A549 (cell line): ENCODE results near the gene TACC2. TPM values are rescaled to one million over a fixed set of nuclear protein-coding genes. Genes with fewer than 3 reads are reported as not detected.

ENCODE experiments used
- ATAC-seq, 2 experiments: fragments of 200-7000 bp in 1 of 2; fragments of >200 bp in 1 of 2; cut with Nextera tagmentation in 1 of 2; cut with Tn5 transposase in 1 of 2; 3 replicates each; pipeline versions ENCODE4 v1.8.0 to v1.9.1; 2018 to 2020; ENCODE audit warnings: mild to moderate bottlenecking in 1 of 2, moderate library complexity in 1 of 2
- CTCF ChIA-PET: fragments of 300-600 bp; sonication (Branson Sonifier 250); formaldehyde crosslinking; extraction: SDS; loops from one replicate; lab custom pipeline; 2021; ENCODE audit warnings: antibody characterized with exemption, inconsistent platforms; lab: Yijun Ruan, JAX
- POLR2A ChIA-PET: fragments of 350-600 bp; formaldehyde crosslinking; extraction: SDS; loops from one replicate; lab custom pipeline; 2021; ENCODE audit warnings: antibody characterized with exemption, inconsistent platforms; lab: Yijun Ruan, JAX
- DNase-seq, 2 experiments: peaks; one replicate each; pipeline versions ENCODE4 v3.0.0 to v3.0.0-alpha.2; 2011 to 2016; ENCODE audit warnings: low read depth in 1 of 2, low spot score in 1 of 2
- FAIRE-seq: peaks from 2 replicates; lab custom pipeline; 2011; peaks lifted over from hg19 to GRCh38; lab: Jason Lieb, UNC
- H3K27ac ChIP-seq, 2 experiments: fragments of >200 bp; sonication (Bioruptor Twin); formaldehyde crosslinking; 3 replicates each; pipeline ENCODE4 v1.5.1; 2016 to 2017
- H3K4me1 ChIP-seq: fragments of >200 bp; sonication (Bioruptor Twin); formaldehyde crosslinking; 3 replicates; pipeline ENCODE4 v1.6.1; 2016
- H3K4me2 ChIP-seq: fragments of >200 bp; sonication (Bioruptor Twin); formaldehyde crosslinking; 3 replicates; pipeline ENCODE4 v1.6.1; 2016
- H3K4me3 ChIP-seq: fragments of >200 bp; sonication (Bioruptor Twin); formaldehyde crosslinking; 3 replicates; pipeline ENCODE4 v1.5.1; 2016
- H3K9me3 ChIP-seq: fragments of >200 bp; sonication (Bioruptor Twin); formaldehyde crosslinking; 3 replicates; pipeline ENCODE4 v1.6.1; 2016
- BCL3 ChIP-seq: fragments of >200 bp; sonication (Bioruptor Twin); formaldehyde crosslinking; IDR thresholded peaks from 3 replicates; pipeline ENCODE4 v1.6.1; 2016
- BHLHE40 ChIP-seq: IDR thresholded peaks from 2 replicates; pipeline ENCODE4 v1.6.1; 2012; ENCODE audit warnings: low read depth, low read length, inconsistent platforms
- CBX8 ChIP-seq: fragments of 200-600 bp; sonication (generic); IDR thresholded peaks from 2 replicates; pipeline ENCODE4 v1.6.1; 2016
- CEBPB ChIP-seq, 2 experiments: fragments of >200 bp in 1 of 2; sonication (Bioruptor Twin) in 1 of 2; formaldehyde crosslinking in 1 of 2; IDR thresholded peaks; 2 replicates each; pipeline ENCODE4 v1.6.1; 2012 to 2016
- CHD2 ChIP-seq: fragments of 150-350 bp; IDR thresholded peaks from 2 replicates; pipeline ENCODE4 v1.6.1; 2014; ENCODE audit warnings: low read length; ENCODE audit not compliant: partially characterized antibody
- EHF ChIP-seq: fragments of 250-450 bp; sonication (Bioruptor Pico); IDR thresholded peaks from 2 replicates; pipeline ENCODE4 v1.5.0; 2020; ENCODE audit warnings: mild to moderate bottlenecking
- EHMT2 ChIP-seq: fragments of 200-600 bp; sonication (generic); IDR thresholded peaks from 2 replicates; pipeline ENCODE4 v1.6.1; 2016; ENCODE audit warnings: antibody characterized with exemption, low read depth, mild to moderate bottlenecking, moderate library complexity
- ELK1 ChIP-seq: fragments of 150-350 bp; IDR thresholded peaks from 2 replicates; pipeline ENCODE4 v1.6.1; 2014; ENCODE audit warnings: low read depth, mild to moderate bottlenecking, low read length
- FOSL2 ChIP-seq, 2 experiments: fragments of 450-650 bp in 1 of 2; fragments of >200 bp in 1 of 2; sonication (Bioruptor Twin) in 1 of 2; formaldehyde crosslinking; IDR thresholded peaks; 2 replicates each; pipeline versions ENCODE4 v1.5.0 to v1.6.1; 2016 to 2020; ENCODE audit warnings: mild to moderate bottlenecking in 1 of 2, moderate library complexity in 1 of 2
- FOXS1 ChIP-seq: fragments of 250-450 bp; sonication (Bioruptor Pico); IDR thresholded peaks from 2 replicates; pipeline ENCODE4 v1.5.0; 2020; ENCODE audit warnings: mild to moderate bottlenecking, moderate library complexity
- HOXB13 ChIP-seq: fragments of 250-450 bp; sonication (Bioruptor Pico); IDR thresholded peaks from 2 replicates; pipeline ENCODE4 v1.5.0; 2020; ENCODE audit warnings: low read depth, mild to moderate bottlenecking, moderate library complexity
- KDM1A ChIP-seq: fragments of 200-600 bp; sonication (generic); IDR thresholded peaks from 2 replicates; pipeline ENCODE4 v1.6.1; 2016; ENCODE audit warnings: low read depth, mild to moderate bottlenecking
- KDM5A ChIP-seq: fragments of 200-600 bp; sonication (generic); IDR thresholded peaks from 2 replicates; pipeline ENCODE4 v1.6.1; 2016; ENCODE audit warnings: antibody characterized with exemption, mild to moderate bottlenecking
- MAFK ChIP-seq: fragments of 450-650 bp; IDR thresholded peaks from 2 replicates; pipeline ENCODE4 v1.6.1; 2014; ENCODE audit not compliant: partially characterized antibody
- MAX ChIP-seq: IDR thresholded peaks from 2 replicates; pipeline ENCODE4 v1.6.1; 2012
- MAZ ChIP-seq: fragments of 150-350 bp; IDR thresholded peaks from 2 replicates; pipeline ENCODE4 v1.6.1; 2014; ENCODE audit warnings: antibody characterized with exemption, low read depth, low read length, borderline replicate concordance
- MYC ChIP-seq: IDR thresholded peaks from 2 replicates; pipeline ENCODE4 v1.6.1; 2012; ENCODE audit warnings: mild to moderate bottlenecking, inconsistent platforms, low read length, improper control_type of control experiment, borderline replicate concordance
- NPAS2 ChIP-seq: fragments of 250-450 bp; sonication (Bioruptor Pico); IDR thresholded peaks from 2 replicates; pipeline ENCODE4 v1.8.0; 2022; ENCODE audit warnings: mild to moderate bottlenecking, moderate library complexity, borderline replicate concordance
- POLR2A ChIP-seq: IDR thresholded peaks from 2 replicates; pipeline ENCODE4 v1.6.1; 2012; ENCODE audit warnings: mild to moderate bottlenecking, low read length
- POLR2AphosphoS2 ChIP-seq: conservative IDR thresholded peaks from 2 replicates; pipeline ENCODE4 v1.6.1; 2012; ENCODE audit warnings: low read length, improper control_type of control experiment, inconsistent platforms
- REST ChIP-seq: fragments of 200-600 bp; sonication (generic); IDR thresholded peaks from 2 replicates; pipeline ENCODE4 v1.6.1; 2016; ENCODE audit warnings: antibody characterized with exemption, mild to moderate bottlenecking, moderate library complexity
- RFX5 ChIP-seq: fragments of 450-650 bp; IDR thresholded peaks from 2 replicates; pipeline ENCODE4 v1.7.1; 2014; ENCODE audit warnings: antibody characterized with exemption, mild to moderate bottlenecking, moderate library complexity
- SMC3 ChIP-seq: fragments of >200 bp; sonication (Bioruptor Twin); formaldehyde crosslinking; IDR thresholded peaks from 3 replicates; pipeline ENCODE4 v1.6.1; 2018; ENCODE audit warnings: inconsistent platforms
- TP53 ChIP-seq: fragments of 250-450 bp; sonication (Bioruptor Pico); IDR thresholded peaks from 2 replicates; pipeline ENCODE4 v1.5.0; 2021; ENCODE audit warnings: mild to moderate bottlenecking, moderate library complexity
- ZFP36 ChIP-seq: fragments of 450-650 bp; IDR thresholded peaks from 2 replicates; pipeline ENCODE4 v1.6.1; 2014; ENCODE audit warnings: borderline replicate concordance; ENCODE audit not compliant: partially characterized antibody
- WGBS: methylation state at CpG from one replicate; pipeline ENCODE4 v1.1.6; 2017; ENCODE audit errors: missing lambda C conversion rate; 5-methylcytosine and 5-hydroxymethylcytosine counted together
- polyA plus RNA-seq, 4 experiments: library from polyadenylated mRNA; depleted of rRNA in 3 of 4; stranded (reverse); fragments of >200 nt; fragmentation: RNase III in 1 of 4; extraction: RNeasy Plus Mini Kit Qiagen cat#74134 plus additional on column Dnase treatment in 1 of 4; gene quantifications; 2 replicates in 3 of 4; 3 replicates in 1 of 4; pipeline ENCODE4 v1.2.3, GENCODE V29; 2011 to 2017

Gene TACC2
- polyA plus RNA-seq, 2 of the 4 experiments (the other 2 are of a cell fraction), result 83.3 to 128 TPM

GRCh38 chr10:122248356-122249302, 259.7 kb downstream of the TACC2 start:
- no peak for FAIRE-seq
- WGBS, result 95% methylated on average over 24 of the region's 25 CpGs
- ATAC-seq, result no peak; a peak in 1 of 6 replicates
- no peak overlapping the region for H3K4me2 ChIP-seq
- H3K4me1 ChIP-seq, result no peaks in the 10 kb centered on the region
- H3K9me3 ChIP-seq, result no peaks in the 10 kb centered on the region
- ChIA-PET POLR2A (no interaction called here), CTCF (interaction anchor here (1.6 kb wide), 1 partner anchor 19 kb away, joined by 4 read pairs; no protein-coding TSS in a partner anchor)
- TF ChIP-seq KDM1A, result no peak
- no peak for TF ChIP-seq MAFK
- TF ChIP-seq FOSL2 (IDR thresholded peaks at IDR 0.05), result no peak
- no peak for TF ChIP-seq FOSL2 (CRISPR knock-in tag; IDR thresholded peaks at IDR 0.05)
- no peak for TF ChIP-seq CHD2
- no peak for TF ChIP-seq EHF (CRISPR knock-in tag)
- TF ChIP-seq EHMT2, result no peak
- no peak for TF ChIP-seq FOXS1 (CRISPR knock-in tag)
- TF ChIP-seq KDM5A, result no peak
- TF ChIP-seq BCL3, result no peak
- no peak for DNase-seq
- H3K27ac ChIP-seq, result no peak overlapping the region
- no peak overlapping the region for H3K4me3 ChIP-seq

GRCh38 chr10:122249303-122249850, 260.4 kb downstream of the TACC2 start:
- no peak overlapping the region for H3K4me2 ChIP-seq
- no peak overlapping the region for H3K27ac ChIP-seq
- 95% methylated on average over 11 of the region's 11 CpGs for WGBS
- CTCF ChIA-PET, result interaction anchor here (1.0 to 1.6 kb wide), 2 partner anchors 18 to 186 kb away, joined by 3 to 4 read pairs; no protein-coding TSS in a partner anchor
- TF ChIP-seq ELK1, result no peak
- TF ChIP-seq KDM1A, result no peak
- TF ChIP-seq EHF (CRISPR knock-in tag), result no peak
- TF ChIP-seq NPAS2 (CRISPR knock-in tag), result no peak
- TF ChIP-seq MAX, result no peak
- no peak for TF ChIP-seq MAZ
- no peak for TF ChIP-seq SMC3
- no peak for TF ChIP-seq MAFK
- no peak for TF ChIP-seq CEBPB (IDR thresholded peaks at IDR 0.05)
- no peak for TF ChIP-seq POLR2AphosphoS2
- ATAC-seq (peak in 1 of 2 experiments; percentile 15; a peak in 3 of 6 replicates), FAIRE-seq (no peak), DNase-seq (no peak)
- POLR2A ChIA-PET, result no interaction called here
- H3K9me3 ChIP-seq, result no peaks in the 10 kb centered on the region
- no peak overlapping the region for H3K4me3 ChIP-seq
- H3K4me1 ChIP-seq, result no peaks in the 10 kb centered on the region

- POLR2A ChIA-PET, result no interaction called here
- TF ChIP-seq HOXB13 (CRISPR knock-in tag) (no peak), CBX8 (no peak), POLR2A (no peak), SMC3 (no peak), TP53 (no peak), CHD2 (no peak), BHLHE40 (no peak), REST (no peak), MYC (no peak), ZFP36 (no peak), KDM1A (no peak), EHF (CRISPR knock-in tag) (no peak), RFX5 (no peak)
These were observed 261.2 kb downstream of the TACC2 start for GRCh38 chr10:122249991-122250750.

More at GRCh38 chr10:122249991-122250750, 261.2 kb downstream of the TACC2 start:
- DNase-seq (no peak), FAIRE-seq (no peak), ATAC-seq (peak in 1 of 2 experiments; percentile 12; a peak in 2 of 6 replicates)
- H3K27ac ChIP-seq, result no peak overlapping the region
- WGBS, result 94% methylated on average over 10 of the region's 10 CpGs
- H3K9me3 ChIP-seq, result no peaks in the 10 kb centered on the region
- no peak overlapping the region for H3K4me2 ChIP-seq
- CTCF ChIA-PET, result interaction anchor here (1.0 to 1.6 kb wide), 2 partner anchors 17 to 185 kb away, joined by 3 to 4 read pairs; no protein-coding TSS in a partner anchor
- H3K4me1 ChIP-seq, result no peaks in the 10 kb centered on the region
- H3K4me3 ChIP-seq, result no peak overlapping the region
